ENCODE measurements around the gene NR4A1. TPM values are rescaled to one million over a fixed set of nuclear protein-coding genes. Genes with fewer than 3 reads are reported as not detected.
"Not testable (repeated sequence)": the region's sequence is repeated elsewhere in the genome, so short reads cannot be mapped to it uniquely, and the experiment has no call there.

NR4A1 gene
- total and polyA plus RNA-seq, 4 experiments from 2014 or later = 1.1 to 1.3 (median 1.3) TPM

- no peak overlapping the region for H3K4me3 ChIP-seq (ENCODE audit: low read length in 2 of 2)
- intact Hi-C loops (cut with micrococcal nuclease) = no loop called here
- H3K9me3 ChIP-seq (ENCODE audit: control insufficient read depth in 1 of 2, low read length in 2 of 2) = no peaks in the 10 kb centered on the region
- Mint-ChIP-seq H3K27me3 (peaks cover 43 to 50% of the 10 kb centered on the region in 2 donors), H3K36me3 (no peaks in the 10 kb centered on the region), H3K4me1 (no peaks in the 10 kb centered on the region), H3K4me3 (no peak overlapping the region), H3K27ac (no peak overlapping the region), H3K9me3 (no peaks in the 10 kb centered on the region)
- peaks cover 6% of the 10 kb centered on the region for H3K27me3 ChIP-seq (ENCODE audit: insufficient read depth, low read length)
- no peak overlapping the region for H3K27ac ChIP-seq (ENCODE audit: low read depth, low read length)
- ChIA-PET POLR2A (ENCODE audit: partially characterized antibody) (no interaction called here), CTCF (ENCODE audit: partially characterized antibody) (interaction anchor here (1.4 to 2.5 kb wide), 2 partner anchors 22 to 67 kb away, joined by 3 to 13 read pairs; partner anchors contain the start of gene ATG101)
- DNase-seq = no peak
- H3K36me3 ChIP-seq (ENCODE audit: insufficient read depth, low read length) = no peaks in the 10 kb centered on the region
- H3K4me1 ChIP-seq (ENCODE audit: insufficient read depth, low read length) = no peaks in the 10 kb centered on the region
Measured at GRCh38 chr12:52091869-52092268, 40.6 kb downstream of the NR4A1 start.

- DNase-seq = no peak
- H3K27ac ChIP-seq (ENCODE audit: low read depth, low read length) = no peak overlapping the region
- no peaks in the 10 kb centered on the region for H3K4me1 ChIP-seq (ENCODE audit: insufficient read depth, low read length)
- Mint-ChIP-seq H3K9me3 (no peaks in the 10 kb centered on the region), H3K4me1 (no peaks in the 10 kb centered on the region), H3K27me3 (peaks cover 42 to 54% of the 10 kb centered on the region in 2 donors), H3K27ac (no peak overlapping the region), H3K4me3 (no peak overlapping the region), H3K36me3 (no peaks in the 10 kb centered on the region)
- no peak overlapping the region for H3K4me3 ChIP-seq (ENCODE audit: low read length in 2 of 2)
- no peaks in the 10 kb centered on the region for H3K36me3 ChIP-seq (ENCODE audit: insufficient read depth, low read length)
- CTCF ChIA-PET (ENCODE audit: partially characterized antibody) = interaction anchor here (1.4 to 2.7 kb wide), 2 partner anchors 9 to 68 kb away, joined by 4 to 12 read pairs; no protein-coding TSS in a partner anchor
- H3K27me3 ChIP-seq (ENCODE audit: insufficient read depth, low read length) = peaks cover 6% of the 10 kb centered on the region
- no peaks in the 10 kb centered on the region for H3K9me3 ChIP-seq (ENCODE audit: control insufficient read depth in 1 of 2, low read length in 2 of 2)
- POLR2A ChIA-PET (ENCODE audit: partially characterized antibody) = no interaction called here
- intact Hi-C loops (cut with micrococcal nuclease) = no loop called here
Measured at GRCh38 chr12:52093346-52093745, 42.1 kb downstream of the NR4A1 start.

GRCh38 chr12:52096332-52097044, 45.2 kb downstream of the NR4A1 start:
- H3K27ac Mint-ChIP-seq = peak overlapping the region in 1 of 7 donors; percentile 11
- no peaks in the 10 kb centered on the region for H3K4me1 ChIP-seq (ENCODE audit: insufficient read depth, low read length)
- ChIA-PET CTCF (ENCODE audit: partially characterized antibody) (no interaction called here), POLR2A (ENCODE audit: partially characterized antibody) (no interaction called here)
- H3K36me3 Mint-ChIP-seq = no peaks in the 10 kb centered on the region
- no peak for DNase-seq
- H3K27me3 Mint-ChIP-seq = peaks cover 41 to 52% of the 10 kb centered on the region in 2 donors
- H3K9me3 ChIP-seq (ENCODE audit: control insufficient read depth in 1 of 2, low read length in 2 of 2) = no peaks in the 10 kb centered on the region
- intact Hi-C loops (cut with micrococcal nuclease) = no loop called here
- H3K36me3 ChIP-seq (ENCODE audit: insufficient read depth, low read length) = no peaks in the 10 kb centered on the region
- no peaks in the 10 kb centered on the region for H3K9me3 Mint-ChIP-seq
- no peak overlapping the region for H3K4me3 ChIP-seq (ENCODE audit: low read length in 2 of 2)
- no peak overlapping the region for H3K27ac ChIP-seq (ENCODE audit: low read depth, low read length)
- H3K4me3 Mint-ChIP-seq = no peak overlapping the region
- peaks cover 8% of the 10 kb centered on the region for H3K27me3 ChIP-seq (ENCODE audit: insufficient read depth, low read length)
- no peaks in the 10 kb centered on the region for H3K4me1 Mint-ChIP-seq

GRCh38 chr12:52097045-52097666, 45.9 kb downstream of the NR4A1 start:
- Mint-ChIP-seq H3K4me3 (no peak overlapping the region), H3K36me3 (no peaks in the 10 kb centered on the region), H3K27ac (peak overlapping the region in 1 of 7 donors; percentile 11), H3K9me3 (no peaks in the 10 kb centered on the region), H3K4me1 (no peaks in the 10 kb centered on the region), H3K27me3 (peaks cover 42 to 53% of the 10 kb centered on the region in 2 donors)
- no peaks in the 10 kb centered on the region for H3K36me3 ChIP-seq (ENCODE audit: insufficient read depth, low read length)
- H3K9me3 ChIP-seq (ENCODE audit: control insufficient read depth in 1 of 2, low read length in 2 of 2) = no peaks in the 10 kb centered on the region
- H3K4me1 ChIP-seq (ENCODE audit: insufficient read depth, low read length) = no peaks in the 10 kb centered on the region
- H3K27me3 ChIP-seq (ENCODE audit: insufficient read depth, low read length) = peaks cover 8% of the 10 kb centered on the region
- ChIA-PET POLR2A (ENCODE audit: partially characterized antibody) (no interaction called here), CTCF (ENCODE audit: partially characterized antibody) (no interaction called here)
- no peak overlapping the region for H3K4me3 ChIP-seq (ENCODE audit: low read length in 2 of 2)
- no peak overlapping the region for H3K27ac ChIP-seq (ENCODE audit: low read depth, low read length)
- intact Hi-C loops (cut with micrococcal nuclease) = no loop called here
- no peak for DNase-seq

GRCh38 chr12:52104431-52105089, 53.3 kb downstream of the NR4A1 start:
- H3K27me3 ChIP-seq (ENCODE audit: insufficient read depth, low read length); H3K4me3 ChIP-seq (ENCODE audit: low read length in 2 of 2); H3K4me1 Mint-ChIP-seq; POLR2A ChIA-PET (ENCODE audit: partially characterized antibody); H3K9me3 ChIP-seq (ENCODE audit: control insufficient read depth in 1 of 2, low read length in 2 of 2); H3K4me3 Mint-ChIP-seq; H3K27ac ChIP-seq (ENCODE audit: low read depth, low read length); H3K4me1 ChIP-seq (ENCODE audit: insufficient read depth, low read length); H3K9me3 Mint-ChIP-seq; H3K27ac Mint-ChIP-seq; H3K36me3 ChIP-seq (ENCODE audit: insufficient read depth, low read length); intact Hi-C loops (cut with micrococcal nuclease); H3K36me3 Mint-ChIP-seq; DNase-seq: not testable (repeated sequence)
- CTCF ChIA-PET (ENCODE audit: partially characterized antibody) = interaction anchor here (1.7 kb wide), 1 partner anchor 12 kb away, joined by 5 read pairs; no protein-coding TSS in a partner anchor
- H3K27me3 Mint-ChIP-seq = peaks cover 45 to 50% of the 10 kb centered on the region in 2 donors

Other genes with a start within 250 kb of the NR4A1 start
- 1 to 10 TPM; 1.2 to 1.5 TPM for gene FIGNL2, start 202.7 kb upstream of the NR4A1 start, total RNA-seq
- gene FIGNL2, start 202.7 kb upstream of the NR4A1 start, polyA plus RNA-seq = under 1 TPM in 1 of 2 donors, not detected in 1; 0.10 TPM
- gene ANKRD33, start 163.3 kb upstream of the NR4A1 start, total RNA-seq = not detected
- gene ANKRD33, start 163.3 kb upstream of the NR4A1 start, polyA plus RNA-seq = not detected
- gene ACVRL1, start 143.9 kb upstream of the NR4A1 start, total RNA-seq = under 1 TPM; 0.15 to 0.83 TPM
- not detected for gene ACVRL1, start 143.9 kb upstream of the NR4A1 start, polyA plus RNA-seq
- gene ACVR1B, start 99.7 kb upstream of the NR4A1 start, total RNA-seq = 10 to 100 TPM; 10.8 to 12.6 TPM
- gene ACVR1B, start 99.7 kb upstream of the NR4A1 start, polyA plus RNA-seq = 1 to 10 TPM in 1 of 2 donors, under 1 TPM in 1; 0.42 to 2.5 TPM
- 10 to 100 TPM; 30.5 to 31.7 TPM for gene TAMALIN, start 44.5 kb upstream of the NR4A1 start, total RNA-seq
- 1 to 10 TPM; 1.2 to 5.3 TPM for gene TAMALIN, start 44.5 kb upstream of the NR4A1 start, polyA plus RNA-seq
- gene ATG101, start 18.5 kb downstream of the NR4A1 start, total RNA-seq = 10 to 100 TPM; 24.4 to 27.0 TPM
- gene ATG101, start 18.5 kb downstream of the NR4A1 start, polyA plus RNA-seq = 10 to 100 TPM; 22.2 to 27.1 TPM
- gene SMIM41, start 28.3 kb downstream of the NR4A1 start, total RNA-seq = not detected
- not detected for gene SMIM41, start 28.3 kb downstream of the NR4A1 start, polyA plus RNA-seq
- gene KRT80, start 140.6 kb downstream of the NR4A1 start, total RNA-seq = not detected
- not detected for gene KRT80, start 140.6 kb downstream of the NR4A1 start, polyA plus RNA-seq
- not detected for gene KRT7, start 181.8 kb downstream of the NR4A1 start, total RNA-seq
- not detected for gene KRT7, start 181.8 kb downstream of the NR4A1 start, polyA plus RNA-seq
- gene KRT86, start 223.2 kb downstream of the NR4A1 start, total RNA-seq = not detected
- gene KRT86, start 223.2 kb downstream of the NR4A1 start, polyA plus RNA-seq = not detected
- not detected for gene KRT81, start 240.1 kb downstream of the NR4A1 start, total RNA-seq
- gene KRT81, start 240.1 kb downstream of the NR4A1 start, polyA plus RNA-seq = not detected

All from CD4-positive, alpha-beta memory T cell (primary cell).